IMR-90 (cell line): Measurements from ENCODE around the gene RPA4.
"Not testable (repeated sequence)": the region's sequence is repeated elsewhere in the genome, so short reads cannot be mapped to it uniquely, and the experiment has no call there.

Experiments used
- FOS ChIP-seq: fragments of 150-350 bp; IDR thresholded peaks from 2 replicates; pipeline ENCODE4 v1.6.1; 2016; ENCODE audit warnings: low read depth, low read length
- RCOR1 ChIP-seq: IDR thresholded peaks from 2 replicates; pipeline ENCODE4 v1.6.1; 2012; ENCODE audit warnings: mild to moderate bottlenecking, low read length, improper control_type of control experiment; ENCODE audit not compliant: insufficient replicate concordance
- TF ChIP-seq, protein P1 (sequence below): fragments of 150-350 bp; IDR thresholded peaks from 2 replicates; pipeline ENCODE4 v1.6.1; 2016; ENCODE audit warnings: low read depth, mild to moderate bottlenecking, low read length, moderate library complexity, borderline replicate concordance
- TF ChIP-seq, protein P2 (sequence below): conservative IDR thresholded peaks from 2 replicates; pipeline ENCODE4 v1.5.1; 2012; ENCODE audit warnings: mild to moderate bottlenecking, low read depth, low read length, improper control_type of control experiment

DNA sequence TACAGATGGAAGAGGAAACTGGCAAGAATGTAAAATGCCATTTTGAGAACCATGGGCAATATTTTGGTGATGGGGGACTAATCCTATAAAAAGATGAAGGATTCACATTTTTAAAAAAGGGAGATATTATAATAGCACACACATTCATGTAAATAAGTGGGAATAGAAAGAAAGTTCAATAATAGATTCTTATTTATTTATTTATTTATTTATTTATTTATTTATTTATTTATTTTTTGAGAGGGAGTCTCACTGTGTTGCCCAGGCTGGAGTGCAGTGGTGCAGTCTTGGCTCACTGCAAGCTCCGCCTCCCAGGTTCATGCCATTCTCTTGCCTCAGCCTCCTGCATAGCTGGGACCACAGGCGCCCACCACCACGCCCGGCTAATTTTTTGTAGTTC lies 24.3 kb upstream of the RPA4 start:
- TF ChIP-seq, protein P1, sequence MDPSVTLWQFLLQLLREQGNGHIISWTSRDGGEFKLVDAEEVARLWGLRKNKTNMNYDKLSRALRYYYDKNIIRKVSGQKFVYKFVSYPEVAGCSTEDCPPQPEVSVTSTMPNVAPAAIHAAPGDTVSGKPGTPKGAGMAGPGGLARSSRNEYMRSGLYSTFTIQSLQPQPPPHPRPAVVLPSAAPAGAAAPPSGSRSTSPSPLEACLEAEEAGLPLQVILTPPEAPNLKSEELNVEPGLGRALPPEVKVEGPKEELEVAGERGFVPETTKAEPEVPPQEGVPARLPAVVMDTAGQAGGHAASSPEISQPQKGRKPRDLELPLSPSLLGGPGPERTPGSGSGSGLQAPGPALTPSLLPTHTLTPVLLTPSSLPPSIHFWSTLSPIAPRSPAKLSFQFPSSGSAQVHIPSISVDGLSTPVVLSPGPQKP, result not testable (repeated sequence)
- TF ChIP-seq FOS, RCOR1: not testable (repeated sequence)
- TF ChIP-seq, protein P2, sequence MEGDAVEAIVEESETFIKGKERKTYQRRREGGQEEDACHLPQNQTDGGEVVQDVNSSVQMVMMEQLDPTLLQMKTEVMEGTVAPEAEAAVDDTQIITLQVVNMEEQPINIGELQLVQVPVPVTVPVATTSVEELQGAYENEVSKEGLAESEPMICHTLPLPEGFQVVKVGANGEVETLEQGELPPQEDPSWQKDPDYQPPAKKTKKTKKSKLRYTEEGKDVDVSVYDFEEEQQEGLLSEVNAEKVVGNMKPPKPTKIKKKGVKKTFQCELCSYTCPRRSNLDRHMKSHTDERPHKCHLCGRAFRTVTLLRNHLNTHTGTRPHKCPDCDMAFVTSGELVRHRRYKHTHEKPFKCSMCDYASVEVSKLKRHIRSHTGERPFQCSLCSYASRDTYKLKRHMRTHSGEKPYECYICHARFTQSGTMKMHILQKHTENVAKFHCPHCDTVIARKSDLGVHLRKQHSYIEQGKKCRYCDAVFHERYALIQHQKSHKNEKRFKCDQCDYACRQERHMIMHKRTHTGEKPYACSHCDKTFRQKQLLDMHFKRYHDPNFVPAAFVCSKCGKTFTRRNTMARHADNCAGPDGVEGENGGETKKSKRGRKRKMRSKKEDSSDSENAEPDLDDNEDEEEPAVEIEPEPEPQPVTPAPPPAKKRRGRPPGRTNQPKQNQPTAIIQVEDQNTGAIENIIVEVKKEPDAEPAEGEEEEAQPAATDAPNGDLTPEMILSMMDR, result not testable (repeated sequence)
